MG63 (cell line): Measurements from ENCODE around the gene FKBP7. TPM values are rescaled to one million over a fixed set of nuclear protein-coding genes. Genes with fewer than 3 reads are reported as not detected.
"Not testable (repeated sequence)": the region's sequence is repeated elsewhere in the genome, so short reads cannot be mapped to it uniquely, and the experiment has no call there.

Experiments
- DNase-seq: peaks from one replicate; pipeline ENCODE4 v3.0.0-alpha.2; 2020
- H3K27me3 ChIP-seq: fragments of 250-450 bp; sonication (Bioruptor Pico); 2 replicates; pipeline ENCODE4 v1.5.1; 2020; ENCODE audit warnings: mild to moderate bottlenecking, moderate library complexity
- H3K36me3 ChIP-seq: fragments of 250-450 bp; sonication (Bioruptor Pico); 2 replicates; pipeline ENCODE4 v1.5.1; 2020; ENCODE audit warnings: mild to moderate bottlenecking, moderate library complexity
- H3K4me3 ChIP-seq: fragments of 250-450 bp; sonication (Bioruptor Pico); 2 replicates; pipeline ENCODE4 v1.5.1; 2020; ENCODE audit warnings: mild to moderate bottlenecking, moderate library complexity
- H3K9me3 ChIP-seq: fragments of 250-450 bp; sonication (Bioruptor Pico); 2 replicates; pipeline ENCODE4 v1.5.1; 2020; ENCODE audit warnings: mild to moderate bottlenecking, moderate library complexity
- total RNA-seq: library from RNA; depleted of rRNA; stranded (reverse); fragments of >200 nt; shearing (Covaris generic); gene quantifications from 2 replicates; pipeline ENCODE4 v1.2.3, GENCODE V29; 2014; ENCODE audit warnings: low replicate concordance; rRNA removed

The FKBP7 gene
- total RNA-seq, 1 experiment from 2014 or later, result 21.6 TPM

- no peak for DNase-seq
- no peaks in the 10 kb centered on the region for H3K9me3 ChIP-seq
- H3K36me3 ChIP-seq, result peaks cover 22% of the 10 kb centered on the region
- no peaks in the 10 kb centered on the region for H3K27me3 ChIP-seq
- H3K4me3 ChIP-seq, result no peak overlapping the region
Measured at GRCh38 chr2:178425255-178425827, 53.1 kb downstream of the FKBP7 start.

DNA sequence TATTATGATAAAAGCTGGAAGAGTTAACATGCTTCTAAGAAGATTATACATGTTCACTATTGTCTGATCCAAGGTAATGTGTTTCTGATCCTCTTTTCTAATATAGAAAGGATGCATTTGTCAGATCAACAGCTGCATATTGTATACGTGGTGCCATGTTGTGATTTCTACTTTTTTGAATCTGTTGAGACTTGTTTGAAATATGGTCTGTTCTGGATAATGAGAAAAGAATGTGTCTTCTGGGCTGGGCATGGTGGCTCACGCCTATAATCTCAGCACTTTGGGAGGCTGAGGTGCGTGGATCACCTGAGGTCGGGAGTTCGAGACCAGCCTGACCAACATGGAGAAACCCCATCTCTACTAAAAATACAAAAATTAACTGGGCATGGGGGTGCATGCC lies 54.7 kb downstream of the FKBP7 start:
- DNase-seq, H3K9me3 ChIP-seq, H3K4me3 ChIP-seq, H3K27me3 ChIP-seq: not testable (repeated sequence)
- H3K36me3 ChIP-seq, result peaks cover 16% of the 10 kb centered on the region

- DNase-seq, result no peak
- Histone ChIP-seq H3K4me3 (no peak overlapping the region), H3K36me3 (peaks cover 3% of the 10 kb centered on the region), H3K9me3 (no peaks in the 10 kb centered on the region), H3K27me3 (no peaks in the 10 kb centered on the region)
Measured at GRCh38 chr2:178422097-178422496, 56.3 kb downstream of the FKBP7 start.

GRCh38 chr2:178420463-178420999 lies 57.9 kb downstream of the FKBP7 start:
- Histone ChIP-seq H3K4me3 (no peak overlapping the region), H3K36me3 (no peaks in the 10 kb centered on the region), H3K27me3 (no peaks in the 10 kb centered on the region), H3K9me3 (no peaks in the 10 kb centered on the region)
- DNase-seq, result no peak

- H3K36me3 ChIP-seq, result no peaks in the 10 kb centered on the region
- no peaks in the 10 kb centered on the region for H3K27me3 ChIP-seq
- H3K4me3 ChIP-seq, result no peak overlapping the region
- H3K9me3 ChIP-seq, result no peaks in the 10 kb centered on the region
- no peak for DNase-seq
Measured at GRCh38 chr2:178419123-178419522, 59.3 kb downstream of the FKBP7 start.

- Histone ChIP-seq H3K4me3 (no peak overlapping the region), H3K27me3 (no peaks in the 10 kb centered on the region), H3K36me3 (no peaks in the 10 kb centered on the region), H3K9me3 (no peaks in the 10 kb centered on the region)
- DNase-seq, result no peak
Measured at GRCh38 chr2:178418426-178418825, 60.0 kb downstream of the FKBP7 start.

GRCh38 chr2:178417916-178418315 lies 60.5 kb downstream of the FKBP7 start:
- no peaks in the 10 kb centered on the region for H3K36me3 ChIP-seq
- DNase-seq, result no peak
- no peak overlapping the region for H3K4me3 ChIP-seq
- no peaks in the 10 kb centered on the region for H3K9me3 ChIP-seq
- no peaks in the 10 kb centered on the region for H3K27me3 ChIP-seq

DNA sequence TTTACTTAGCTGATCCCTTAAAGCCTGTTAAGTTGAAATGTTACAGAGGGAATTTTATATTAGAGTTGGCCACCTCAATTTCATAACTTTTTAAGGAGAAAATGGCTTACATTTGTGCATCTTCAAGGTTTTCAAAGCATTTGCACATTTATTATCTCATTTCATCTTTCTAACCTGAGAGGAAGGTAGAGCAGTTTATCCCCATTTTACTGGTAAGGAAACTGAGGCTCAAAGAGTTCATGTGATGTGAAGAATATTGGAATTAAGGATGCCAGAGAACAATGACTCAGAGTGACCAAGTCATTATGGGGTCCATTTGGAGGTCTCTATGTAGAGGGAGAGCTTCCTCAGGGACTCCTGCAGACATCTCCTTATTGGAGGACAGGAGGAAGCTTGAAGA lies 62.4 kb downstream of the FKBP7 start:
- no peaks in the 10 kb centered on the region for H3K27me3 ChIP-seq
- no peak for DNase-seq
- no peaks in the 10 kb centered on the region for H3K36me3 ChIP-seq
- H3K9me3 ChIP-seq, result no peaks in the 10 kb centered on the region
- H3K4me3 ChIP-seq, result no peak overlapping the region

DNA sequence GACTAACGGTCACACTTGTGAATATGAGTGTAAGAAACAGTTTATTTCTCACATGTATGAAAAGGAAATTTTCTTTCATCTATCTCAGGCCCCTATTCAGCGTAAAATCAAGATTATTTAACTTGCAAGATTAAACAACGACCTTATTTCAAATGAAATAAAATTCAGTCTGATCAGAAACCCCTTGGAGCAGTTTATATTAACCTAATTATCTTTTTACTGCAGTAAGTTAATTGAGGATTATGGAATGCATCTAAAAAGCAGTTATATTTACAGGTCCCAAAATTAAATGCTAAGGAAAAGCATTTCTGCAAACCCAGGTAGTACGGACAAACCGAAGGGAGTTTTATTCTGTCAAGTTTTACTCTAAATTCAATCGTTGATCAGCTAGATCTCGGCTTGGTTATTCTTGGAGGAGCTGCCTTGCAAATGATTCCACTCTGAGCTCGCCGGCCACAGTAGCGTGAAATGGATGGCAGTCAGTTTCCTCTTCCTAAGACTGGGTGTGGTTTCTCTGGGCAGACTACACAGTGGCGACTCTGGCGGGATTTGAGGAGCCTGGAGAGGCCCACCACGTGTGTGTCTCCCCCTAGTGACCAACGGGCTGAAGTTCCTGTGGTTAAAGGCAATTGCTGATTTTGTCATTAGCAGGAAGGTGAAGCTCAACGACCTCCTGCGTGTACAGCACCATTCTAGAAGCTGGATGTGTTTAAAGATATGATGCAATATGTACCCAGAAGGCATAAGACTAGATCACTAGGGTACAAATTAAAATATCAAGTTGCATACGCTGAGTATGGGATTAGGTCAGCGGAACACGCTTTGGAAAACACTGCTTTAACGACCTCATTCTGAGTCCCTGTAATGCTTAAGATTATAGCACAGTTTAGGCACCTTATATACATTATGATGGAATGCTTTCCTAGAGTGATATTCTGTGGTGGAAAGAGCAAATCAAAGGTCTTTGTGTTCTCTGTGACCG lies 63.8 kb downstream of the FKBP7 start:
- Histone ChIP-seq H3K36me3 (no peaks in the 10 kb centered on the region), H3K27me3 (no peaks in the 10 kb centered on the region), H3K9me3 (no peaks in the 10 kb centered on the region), H3K4me3 (peak overlapping the region; percentile 64)
- peak; percentile 91 for DNase-seq

Other genes with a start within 250 kb of the FKBP7 start
- 75.7 and 79.7 TPM in 2 replicates for gene PRKRA, start 27.4 kb downstream of the FKBP7 start, total RNA-seq
- gene PJVK, start 27.2 kb downstream of the FKBP7 start, total RNA-seq, result 0.59 and 1.4 TPM in 2 replicates
- gene PLEKHA3, start 1.9 kb upstream of the FKBP7 start, total RNA-seq, result 14.8 and 23.7 TPM in 2 replicates